NCI-H1436 treated with DMSO at 0.1 percent for 48 hours (cell line): ENCODE results near the gene PDCD10.

Source experiments
- DNase-seq: peaks from one replicate; lab custom pipeline; 2025; lab: John Stamatoyannopoulos, UW

Gene PDCD10

GRCh38 chr3:167734498-167735232 is at the start of gene PDCD10:
Gene PDCD10 (minus strand): TSS chr3:167734892. CDS start chr3:167720157, 14,735 bp downstream.
- DNase-seq: peak; percentile 99

- DNase-seq: no peak
These were observed 49.1 kb upstream of the PDCD10 start for GRCh38 chr3:167783781-167784180.

GRCh38 chr3:167780214-167780883 is 45.7 kb upstream of the PDCD10 start:
- no peak for DNase-seq

GRCh38 chr3:167777356-167777755 is 42.7 kb upstream of the PDCD10 start:
- DNase-seq: no peak

GRCh38 chr3:167776066-167776685 is 41.5 kb upstream of the PDCD10 start:
- no peak for DNase-seq

GRCh38 chr3:167773584-167773983 is 38.9 kb upstream of the PDCD10 start:
- DNase-seq: no peak

GRCh38 chr3:167772992-167773391 is 38.3 kb upstream of the PDCD10 start:
- DNase-seq: no peak

GRCh38 chr3:167762296-167762695 is 27.6 kb upstream of the PDCD10 start:
- DNase-seq: no peak

- DNase-seq: no peak
These were observed 26.6 kb upstream of the PDCD10 start for GRCh38 chr3:167761302-167761701.

GRCh38 chr3:167754049-167754448 is 19.4 kb upstream of the PDCD10 start:
- DNase-seq: no peak

GRCh38 chr3:167750272-167750971 is 15.7 kb upstream of the PDCD10 start:
- DNase-seq: no peak

GRCh38 chr3:167749728-167750127 is 15.0 kb upstream of the PDCD10 start:
- no peak for DNase-seq

- no peak for DNase-seq
These were observed 14.5 kb upstream of the PDCD10 start for GRCh38 chr3:167749209-167749608.

- no peak for DNase-seq
These were observed 9.1 kb upstream of the PDCD10 start for GRCh38 chr3:167743799-167744198.

- DNase-seq: no peak
These were observed 7.6 kb upstream of the PDCD10 start for GRCh38 chr3:167742338-167742737.

- DNase-seq: no peak
These were observed 6.4 kb upstream of the PDCD10 start for GRCh38 chr3:167740961-167741587.

GRCh38 chr3:167739190-167739810 is 4.6 kb upstream of the PDCD10 start:
- DNase-seq: no peak

- no peak for DNase-seq
These were observed 3.3 kb upstream of the PDCD10 start for GRCh38 chr3:167738037-167738436.

- DNase-seq: no peak
These were observed 2.3 kb upstream of the PDCD10 start for GRCh38 chr3:167736997-167737396.

GRCh38 chr3:167736264-167736787 is 1.6 kb upstream of the PDCD10 start:
- DNase-seq: no peak
